Keratinocyte (primary cell): ENCODE results near the gene DMKN. TPM values are rescaled to one million over a fixed set of nuclear protein-coding genes. Genes with fewer than 3 reads are reported as not detected.

Experiments
- DNase-seq: peaks from one replicate; pipeline ENCODE4 v3.0.0-alpha.2; 2011; ENCODE audit warnings: low read depth, missing footprints, low spot score
- FAIRE-seq: peaks from 2 replicates; lab custom pipeline; 2011; peaks lifted over from hg19 to GRCh38; lab: Jason Lieb, UNC
- H2AFZ ChIP-seq: 2 replicates; pipeline ENCODE4 v1.6.0; 2012; ENCODE audit warnings: low read length, control low read depth, inconsistent platforms; ENCODE audit not compliant: control insufficient read depth
- H3K27ac ChIP-seq: 2 replicates; pipeline ENCODE4 v1.5.1; 2011; ENCODE audit warnings: low read length; ENCODE audit not compliant: control insufficient read depth, insufficient read depth
- H3K27me3 ChIP-seq: 3 replicates; pipeline ENCODE4 v1.6.0; 2011; ENCODE audit warnings: low read length; ENCODE audit not compliant: control insufficient read depth, insufficient read depth; ENCODE audit errors: extremely low read depth
- H3K36me3 ChIP-seq, 2 experiments: 2 replicates in 1 of 2; 3 replicates in 1 of 2; pipeline ENCODE4 v1.5.1; 2011; ENCODE audit warnings: low read length in 2 of 2, mild to moderate bottlenecking in 1 of 2; ENCODE audit not compliant: control insufficient read depth in 2 of 2, insufficient read depth in 2 of 2; ENCODE audit errors: extremely low read depth in 1 of 2
- H3K4me1 ChIP-seq: 3 replicates; pipeline ENCODE4 v1.5.1; 2011; ENCODE audit warnings: low read length; ENCODE audit not compliant: control insufficient read depth, insufficient read depth; ENCODE audit errors: extremely low read depth
- H3K4me2 ChIP-seq: 3 replicates; pipeline ENCODE4 v1.6.0; 2011; ENCODE audit warnings: low read depth, low read length; ENCODE audit not compliant: control insufficient read depth, insufficient read depth; ENCODE audit errors: extremely low read depth
- H3K4me3 ChIP-seq, 3 experiments: fragments of 200-600 bp in 1 of 3; sonication (generic) in 1 of 3; 2 replicates in 2 of 3; 3 replicates in 1 of 3; pipeline ENCODE4 v1.5.1; 2011 to 2016; ENCODE audit warnings: low read length in 3 of 3, mild to moderate bottlenecking in 3 of 3, control low read depth in 2 of 3, inconsistent platforms in 1 of 3, low read depth in 1 of 3, mixed read lengths in 1 of 3, mixed run types in 1 of 3, moderate library complexity in 1 of 3; ENCODE audit not compliant: control insufficient read depth in 2 of 3, insufficient read depth in 2 of 3; ENCODE audit errors: extremely low read depth in 1 of 3
- H3K79me2 ChIP-seq: 2 replicates; pipeline ENCODE4 v1.6.0; 2012; ENCODE audit warnings: low read length; ENCODE audit not compliant: control insufficient read depth, insufficient read depth
- H3K9ac ChIP-seq: 3 replicates; pipeline ENCODE4 v1.6.0; 2011; ENCODE audit warnings: low read length; ENCODE audit not compliant: control insufficient read depth, insufficient read depth; ENCODE audit errors: extremely low read depth
- H3K9me1 ChIP-seq: 3 replicates; pipeline ENCODE4 v1.6.0; 2011; ENCODE audit warnings: low read length; ENCODE audit not compliant: control insufficient read depth, insufficient read depth; ENCODE audit errors: extremely low read depth
- H3K9me3 ChIP-seq: 2 replicates; pipeline ENCODE4 v1.5.1; 2012; ENCODE audit warnings: low read depth, low read length; ENCODE audit not compliant: control insufficient read depth
- H4K20me1 ChIP-seq: 3 replicates; pipeline ENCODE4 v1.6.0; 2011; ENCODE audit warnings: low read length; ENCODE audit not compliant: control insufficient read depth, insufficient read depth; ENCODE audit errors: extremely low read depth
- EZH2 ChIP-seq: IDR thresholded peaks from one replicate; pipeline ENCODE4 v1.6.1; 2012; ENCODE audit warnings: inconsistent platforms, mild to moderate bottlenecking, low read length, moderate library complexity
- dilution Hi-C: fragments of 300-500 bp; cut with MboI; formaldehyde crosslinking; loops from one replicate; pipeline ENCODE4 v1.7.0; 2020; ENCODE audit warnings: low sequenced_read_pairs; ENCODE audit not compliant: extremely low pct_ligation_motif_present
- polyA plus RNA-seq, 5 experiments: library from polyadenylated mRNA; depleted of rRNA in 3 of 5; stranded (reverse) in 3 of 5; stranded (forward) in 1 of 5; unstranded in 1 of 5; fragments of >200 nt; gene quantifications; 1 replicate in 1 of 5; 2 replicates in 3 of 5; 3 replicates in 1 of 5; pipeline versions ENCODE4 v1.2.1 to v1.2.3, GENCODE V29; 2011 to 2012; ENCODE audit warnings: missing spikeins in 2 of 5, low read depth in 1 of 5, low replicate concordance in 1 of 5
- TF ChIP-seq, protein P1 (sequence below), 3 experiments: IDR thresholded peaks in 1 of 3; conservative IDR thresholded peaks in 1 of 3; optimal IDR thresholded peaks in 1 of 3; 2 replicates in 2 of 3; 3 replicates in 1 of 3; pipeline versions ENCODE3 to v1.5.1; 2011; ENCODE audit warnings: low read length in 3 of 3, mild to moderate bottlenecking in 3 of 3, moderate library complexity in 2 of 3, control low read depth in 1 of 3, inconsistent platforms in 1 of 3; ENCODE audit not compliant: insufficient read depth in 2 of 3; ENCODE audit errors: extremely low read depth in 1 of 3

The DMKN gene
- polyA plus RNA-seq, 1 donor (not counting 4 experiments of a cell fraction or from before 2014, with no cell fraction given), result 235 TPM

DNA sequence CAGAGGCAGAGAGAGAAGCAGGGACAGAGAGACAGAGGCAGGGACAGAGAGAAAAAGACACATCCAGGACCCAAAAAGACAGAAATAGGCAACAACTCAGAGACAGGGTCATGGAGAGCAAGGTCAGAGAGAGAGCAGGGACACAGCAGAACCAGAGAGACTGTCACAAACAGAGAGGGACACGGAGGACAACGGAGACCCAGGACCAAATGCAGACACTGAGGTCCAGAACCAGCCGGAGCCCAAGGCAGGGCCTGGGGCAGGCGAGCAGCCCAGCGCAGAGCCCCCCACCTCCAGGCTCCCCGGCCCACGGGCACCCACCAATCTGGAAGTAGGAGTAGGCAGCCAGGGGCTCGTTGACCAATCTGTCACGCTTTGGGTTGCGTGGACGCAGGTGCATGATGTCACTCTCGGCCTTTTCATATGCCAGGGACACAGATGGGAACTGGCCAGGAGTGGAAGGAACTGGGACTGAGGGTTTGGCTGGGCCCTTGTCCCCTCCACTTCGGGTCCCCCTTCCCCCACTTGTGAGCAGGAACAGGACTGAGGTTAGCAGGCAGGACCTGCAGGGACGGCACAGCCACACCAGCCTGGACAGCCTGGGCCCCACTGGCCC lies 40.0 kb upstream of the DMKN start:
- Histone ChIP-seq H3K9ac (no peak overlapping the region), H3K36me3 (peaks cover 3 to 5% of the 10 kb centered on the region in 2 experiments), H3K9me3 (no peaks in the 10 kb centered on the region), H3K9me1 (no peaks in the 10 kb centered on the region), H3K4me1 (no peaks in the 10 kb centered on the region), H2AFZ (no peak overlapping the region), H3K79me2 (no peaks in the 10 kb centered on the region), H3K4me3 (no peak overlapping the region), H3K4me2 (no peak overlapping the region), H3K27me3 (peaks cover 3% of the 10 kb centered on the region), H3K27ac (no peak overlapping the region), H4K20me1 (no peaks in the 10 kb centered on the region)
- dilution Hi-C loops, result no loop called here
- no peak for TF ChIP-seq EZH2
- TF ChIP-seq, protein P1, sequence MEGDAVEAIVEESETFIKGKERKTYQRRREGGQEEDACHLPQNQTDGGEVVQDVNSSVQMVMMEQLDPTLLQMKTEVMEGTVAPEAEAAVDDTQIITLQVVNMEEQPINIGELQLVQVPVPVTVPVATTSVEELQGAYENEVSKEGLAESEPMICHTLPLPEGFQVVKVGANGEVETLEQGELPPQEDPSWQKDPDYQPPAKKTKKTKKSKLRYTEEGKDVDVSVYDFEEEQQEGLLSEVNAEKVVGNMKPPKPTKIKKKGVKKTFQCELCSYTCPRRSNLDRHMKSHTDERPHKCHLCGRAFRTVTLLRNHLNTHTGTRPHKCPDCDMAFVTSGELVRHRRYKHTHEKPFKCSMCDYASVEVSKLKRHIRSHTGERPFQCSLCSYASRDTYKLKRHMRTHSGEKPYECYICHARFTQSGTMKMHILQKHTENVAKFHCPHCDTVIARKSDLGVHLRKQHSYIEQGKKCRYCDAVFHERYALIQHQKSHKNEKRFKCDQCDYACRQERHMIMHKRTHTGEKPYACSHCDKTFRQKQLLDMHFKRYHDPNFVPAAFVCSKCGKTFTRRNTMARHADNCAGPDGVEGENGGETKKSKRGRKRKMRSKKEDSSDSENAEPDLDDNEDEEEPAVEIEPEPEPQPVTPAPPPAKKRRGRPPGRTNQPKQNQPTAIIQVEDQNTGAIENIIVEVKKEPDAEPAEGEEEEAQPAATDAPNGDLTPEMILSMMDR (optimal IDR thresholded peaks at IDR 0.05 in 1 of 3, IDR thresholded peaks at IDR 0.05 in 1 of 3, conservative IDR thresholded peaks at IDR 0.05 in 1 of 3; ENCODE audit: extremely low read depth in 1 of 3, insufficient read depth in 2 of 3, low read length in 3 of 3), result no peak
- DNase-seq (no peak), FAIRE-seq (no peak)

DNA sequence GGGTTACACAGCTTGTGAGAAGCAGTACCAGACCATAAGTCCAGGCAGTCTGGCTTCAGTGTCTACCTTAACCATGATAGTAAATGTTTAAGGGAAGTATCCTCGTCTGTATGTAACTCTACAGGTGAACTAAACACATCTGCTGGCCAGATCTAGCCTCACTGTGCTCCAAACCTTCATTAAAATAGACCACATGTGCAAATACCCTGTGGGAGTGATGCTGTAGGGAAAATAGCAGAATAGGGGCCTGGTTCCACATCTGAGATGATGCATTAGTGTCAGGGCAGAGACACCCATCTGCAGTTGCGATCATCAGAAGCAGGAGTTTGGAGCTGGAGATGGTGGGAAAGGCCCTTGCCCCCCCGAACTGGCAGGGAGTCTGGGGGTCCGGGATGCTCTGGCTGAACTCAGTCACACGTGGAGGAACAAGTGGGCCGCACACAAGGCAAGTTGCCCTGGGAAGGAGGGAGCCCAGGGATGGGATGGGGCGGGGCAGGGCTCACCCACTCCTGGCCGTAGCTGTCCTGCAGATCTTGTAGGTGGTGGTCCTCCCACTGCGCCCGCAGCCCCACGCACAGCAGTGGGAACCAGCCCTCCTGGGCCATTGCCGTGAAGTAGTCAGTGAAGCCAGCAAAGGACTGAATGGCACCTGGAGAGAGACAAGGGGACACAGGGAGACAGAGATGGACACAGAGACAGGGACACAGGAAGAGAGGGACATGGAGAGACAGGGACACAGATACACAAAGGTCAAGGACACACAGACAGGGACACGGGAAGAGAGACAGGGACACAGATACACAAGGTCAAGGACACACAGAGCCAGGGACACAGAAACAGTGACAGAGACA lies 39.3 kb upstream of the DMKN start:
- Histone ChIP-seq H3K36me3 (peaks cover 5 to 7% of the 10 kb centered on the region in 2 experiments), H3K27ac (no peak overlapping the region), H3K4me1 (no peaks in the 10 kb centered on the region), H4K20me1 (no peaks in the 10 kb centered on the region), H2AFZ (no peak overlapping the region), H3K27me3 (no peaks in the 10 kb centered on the region), H3K9me1 (no peaks in the 10 kb centered on the region), H3K9me3 (no peaks in the 10 kb centered on the region), H3K79me2 (no peaks in the 10 kb centered on the region), H3K4me3 (no peak overlapping the region), H3K9ac (no peak overlapping the region), H3K4me2 (no peak overlapping the region)
- DNase-seq (no peak), FAIRE-seq (no peak)
- TF ChIP-seq, protein P1 (optimal IDR thresholded peaks at IDR 0.05 in 1 of 3, IDR thresholded peaks at IDR 0.05 in 1 of 3, conservative IDR thresholded peaks at IDR 0.05 in 1 of 3; ENCODE audit: extremely low read depth in 1 of 3, insufficient read depth in 2 of 3, low read length in 3 of 3), result no peak
- dilution Hi-C loops, result no loop called here
